Keratinocyte (primary cell): ENCODE results near the gene CSNK1G2.

ENCODE experiments used
- CTCF ChIP-seq, 3 experiments: IDR thresholded peaks in 1 of 3; conservative IDR thresholded peaks in 1 of 3; optimal IDR thresholded peaks in 1 of 3; 2 replicates in 2 of 3; 3 replicates in 1 of 3; pipeline versions ENCODE3 to v1.5.1; 2011; ENCODE audit warnings: low read length in 3 of 3, mild to moderate bottlenecking in 3 of 3, moderate library complexity in 2 of 3, control low read depth in 1 of 3, inconsistent platforms in 1 of 3; ENCODE audit not compliant: insufficient read depth in 2 of 3; ENCODE audit errors: extremely low read depth in 1 of 3
- EZH2 ChIP-seq: IDR thresholded peaks from one replicate; pipeline ENCODE4 v1.6.1; 2012; ENCODE audit warnings: inconsistent platforms, mild to moderate bottlenecking, low read length, moderate library complexity

GRCh38 chr19:1968279-1969175, 27.6 kb downstream of the CSNK1G2 start:
- TF ChIP-seq EZH2 (no peak), CTCF (optimal IDR thresholded peaks at IDR 0.05 in 1 of 3, IDR thresholded peaks at IDR 0.05 in 1 of 3, conservative IDR thresholded peaks at IDR 0.05 in 1 of 3; ENCODE audit: extremely low read depth in 1 of 3, insufficient read depth in 2 of 3, low read length in 3 of 3) (no peak)
